Brain microvascular endothelial cell (primary cell): ENCODE data around the gene ARHGAP22.

ENCODE experiments used
- DNase-seq: peaks from one replicate; pipeline ENCODE4 v3.0.0-alpha.2; 2020
- H3K27ac ChIP-seq: fragments of 250-450 bp; sonication (Bioruptor Pico); 2 replicates; pipeline ENCODE4 v1.5.1; 2020; ENCODE audit warnings: mild to moderate bottlenecking, moderate library complexity
- H3K27me3 ChIP-seq: fragments of 250-450 bp; sonication (Bioruptor Pico); replicated peaks from 2 replicates; pipeline ENCODE4 v1.5.1; 2020; ENCODE audit warnings: mild to moderate bottlenecking
- H3K36me3 ChIP-seq: fragments of 250-450 bp; sonication (Bioruptor Pico); replicated peaks from 2 replicates; pipeline ENCODE4 v1.5.1; 2020; ENCODE audit warnings: mild to moderate bottlenecking
- H3K4me3 ChIP-seq: 2 replicates; pipeline ENCODE4 v1.5.1; 2011; ENCODE audit warnings: low read depth, mild to moderate bottlenecking, control low read depth, low read length, moderate library complexity
- in situ Hi-C: cut with HindIII; loops from 2 replicates; pipeline ENCODE4 v1.10.0; 2017; ENCODE audit warnings: low sequenced_read_pairs, low pct_ligation_motif_present
- TF ChIP-seq, protein P1 (sequence below): IDR thresholded peaks from 2 replicates; pipeline ENCODE4 v1.5.1; 2011; ENCODE audit warnings: low read depth, mild to moderate bottlenecking, moderate library complexity, low read length, control low read depth, inconsistent platforms; ENCODE audit errors: missing control alignments

Gene ARHGAP22

DNA sequence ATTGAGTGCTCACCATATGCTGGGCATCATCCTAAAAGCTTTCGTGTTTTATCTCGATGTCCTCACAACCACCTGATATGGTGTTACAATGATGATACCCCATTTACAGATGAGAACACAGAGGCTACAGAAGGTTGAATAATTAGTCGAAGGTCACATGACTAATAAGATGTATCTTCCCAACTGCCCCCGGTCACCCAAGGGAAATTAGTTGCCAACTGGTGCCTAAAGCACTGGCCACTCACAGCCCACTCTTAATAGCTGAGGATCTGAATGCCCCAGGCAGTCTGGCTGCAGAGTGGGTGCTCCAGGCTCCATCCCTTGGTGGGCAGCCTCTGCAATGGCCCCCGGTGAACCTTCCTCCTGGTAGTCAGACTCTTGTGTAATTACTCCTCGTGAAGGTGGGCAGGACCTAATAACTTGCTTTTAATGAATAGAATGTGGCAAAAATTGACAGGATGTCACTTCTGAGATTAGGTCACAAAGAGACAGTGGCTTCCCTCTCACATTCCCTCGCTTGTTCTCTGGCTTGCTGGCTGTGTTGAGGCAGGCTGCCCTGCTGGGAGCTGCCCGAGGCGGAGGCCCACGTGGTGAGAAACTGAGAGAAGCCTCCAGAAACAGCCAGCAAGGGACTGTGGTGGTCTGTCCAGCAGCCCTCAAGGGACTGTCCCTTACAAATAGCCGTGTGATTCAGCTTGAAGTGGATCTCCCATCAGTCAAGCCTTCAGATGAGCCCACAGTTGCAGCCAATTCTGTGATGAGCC is 109.4 kb downstream of the ARHGAP22 start:
- TF ChIP-seq, protein P1, sequence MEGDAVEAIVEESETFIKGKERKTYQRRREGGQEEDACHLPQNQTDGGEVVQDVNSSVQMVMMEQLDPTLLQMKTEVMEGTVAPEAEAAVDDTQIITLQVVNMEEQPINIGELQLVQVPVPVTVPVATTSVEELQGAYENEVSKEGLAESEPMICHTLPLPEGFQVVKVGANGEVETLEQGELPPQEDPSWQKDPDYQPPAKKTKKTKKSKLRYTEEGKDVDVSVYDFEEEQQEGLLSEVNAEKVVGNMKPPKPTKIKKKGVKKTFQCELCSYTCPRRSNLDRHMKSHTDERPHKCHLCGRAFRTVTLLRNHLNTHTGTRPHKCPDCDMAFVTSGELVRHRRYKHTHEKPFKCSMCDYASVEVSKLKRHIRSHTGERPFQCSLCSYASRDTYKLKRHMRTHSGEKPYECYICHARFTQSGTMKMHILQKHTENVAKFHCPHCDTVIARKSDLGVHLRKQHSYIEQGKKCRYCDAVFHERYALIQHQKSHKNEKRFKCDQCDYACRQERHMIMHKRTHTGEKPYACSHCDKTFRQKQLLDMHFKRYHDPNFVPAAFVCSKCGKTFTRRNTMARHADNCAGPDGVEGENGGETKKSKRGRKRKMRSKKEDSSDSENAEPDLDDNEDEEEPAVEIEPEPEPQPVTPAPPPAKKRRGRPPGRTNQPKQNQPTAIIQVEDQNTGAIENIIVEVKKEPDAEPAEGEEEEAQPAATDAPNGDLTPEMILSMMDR, result no peak
- H3K36me3 ChIP-seq, result no peaks in the 10 kb centered on the region
- no peak overlapping the region for H3K4me3 ChIP-seq
- H3K27ac ChIP-seq, result no peak overlapping the region
- no peaks in the 10 kb centered on the region for H3K27me3 ChIP-seq
- DNase-seq, result no peak
- in situ Hi-C loops, result no loop called here

DNA sequence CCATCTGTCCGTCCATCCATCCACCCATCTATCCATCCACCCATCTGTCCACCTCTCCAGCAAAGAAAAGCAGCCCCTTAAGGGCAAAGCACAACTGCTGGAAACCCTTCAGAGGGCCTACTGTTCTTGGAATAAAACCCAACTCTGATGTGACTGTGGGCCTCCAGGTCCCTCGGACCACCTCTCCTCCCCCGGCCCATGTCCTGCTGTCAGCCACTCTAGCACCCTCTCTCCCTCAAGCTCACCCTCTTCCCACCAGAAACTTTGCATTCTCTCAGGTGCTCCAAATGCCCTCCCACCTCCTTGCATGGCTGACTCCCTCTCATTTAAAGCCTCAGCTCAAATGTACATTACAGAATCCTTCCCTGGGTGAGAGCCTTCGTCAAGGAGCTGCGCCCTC is 110.3 kb downstream of the ARHGAP22 start:
- no peaks in the 10 kb centered on the region for H3K36me3 ChIP-seq
- DNase-seq, result no peak
- no peak overlapping the region for H3K4me3 ChIP-seq
- in situ Hi-C loops, result no loop called here
- H3K27me3 ChIP-seq, result no peaks in the 10 kb centered on the region
- H3K27ac ChIP-seq, result no peak overlapping the region
- TF ChIP-seq, protein P1, result no peak

DNA sequence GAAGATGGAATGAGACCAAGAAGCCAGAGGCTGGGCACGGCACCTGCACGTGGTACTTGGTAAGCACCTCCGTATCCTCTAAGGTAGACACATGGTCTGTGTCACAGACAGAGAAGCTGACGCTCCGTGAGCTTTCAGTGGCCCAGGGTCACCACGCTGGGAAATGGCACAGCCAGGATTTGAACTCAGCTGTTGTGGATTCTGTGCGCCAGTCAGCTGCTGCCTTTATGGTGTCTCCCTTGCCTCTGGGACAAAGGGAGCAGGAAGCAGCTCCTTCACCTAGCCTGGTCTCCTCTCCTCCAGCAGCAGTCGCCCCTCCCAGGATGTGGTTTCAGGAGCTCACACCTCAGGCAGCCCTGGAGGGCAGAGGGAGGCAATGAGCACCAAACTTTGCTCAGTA is 110.8 kb downstream of the ARHGAP22 start:
- DNase-seq, result no peak
- TF ChIP-seq, protein P1, result no peak
- no peaks in the 10 kb centered on the region for H3K36me3 ChIP-seq
- no peaks in the 10 kb centered on the region for H3K27me3 ChIP-seq
- no peak overlapping the region for H3K27ac ChIP-seq
- in situ Hi-C loops, result no loop called here
- H3K4me3 ChIP-seq, result no peak overlapping the region

DNA sequence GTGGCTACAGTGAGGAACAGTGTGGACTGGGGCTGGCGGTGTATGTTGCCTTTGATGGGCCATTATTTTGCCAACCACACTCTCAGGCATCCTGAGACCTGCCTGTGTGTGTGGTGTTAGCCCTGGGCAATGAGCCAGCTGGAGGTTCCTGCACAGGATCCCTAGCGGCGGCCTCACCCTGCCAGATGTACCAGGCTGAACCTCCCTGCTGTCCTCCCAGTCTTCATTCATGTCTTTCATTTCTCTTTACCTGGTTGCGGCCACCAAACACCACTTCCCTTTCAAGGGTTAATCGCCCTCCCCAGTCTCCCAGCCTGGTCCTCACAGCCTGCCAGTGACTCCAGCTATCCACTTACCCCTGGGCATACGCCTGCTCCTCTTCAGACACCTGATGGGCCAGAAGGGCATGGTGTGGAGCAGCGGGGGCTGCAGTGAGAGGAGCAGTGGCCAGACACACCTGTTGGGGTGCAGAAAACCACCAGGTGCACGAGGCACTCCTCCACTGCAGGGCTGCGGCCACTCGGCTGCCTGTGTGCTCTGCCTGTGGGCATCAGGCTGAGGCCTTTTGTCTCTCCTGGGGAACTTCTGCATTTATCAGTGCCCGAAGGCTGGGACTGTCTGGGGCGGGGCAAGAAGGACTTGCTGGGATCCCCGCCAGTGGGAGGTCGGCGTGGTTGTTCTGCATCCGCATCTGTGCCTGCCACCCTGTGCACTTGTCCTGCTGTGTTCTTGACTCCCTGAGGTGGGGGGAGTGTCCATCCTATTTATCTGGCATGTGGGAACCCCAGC is 111.6 kb downstream of the ARHGAP22 start:
- Histone ChIP-seq H3K27ac (no peak overlapping the region), H3K4me3 (no peak overlapping the region), H3K27me3 (no peaks in the 10 kb centered on the region), H3K36me3 (no peaks in the 10 kb centered on the region)
- in situ Hi-C loops, result no loop called here
- TF ChIP-seq, protein P1, result no peak
- no peak for DNase-seq

DNA sequence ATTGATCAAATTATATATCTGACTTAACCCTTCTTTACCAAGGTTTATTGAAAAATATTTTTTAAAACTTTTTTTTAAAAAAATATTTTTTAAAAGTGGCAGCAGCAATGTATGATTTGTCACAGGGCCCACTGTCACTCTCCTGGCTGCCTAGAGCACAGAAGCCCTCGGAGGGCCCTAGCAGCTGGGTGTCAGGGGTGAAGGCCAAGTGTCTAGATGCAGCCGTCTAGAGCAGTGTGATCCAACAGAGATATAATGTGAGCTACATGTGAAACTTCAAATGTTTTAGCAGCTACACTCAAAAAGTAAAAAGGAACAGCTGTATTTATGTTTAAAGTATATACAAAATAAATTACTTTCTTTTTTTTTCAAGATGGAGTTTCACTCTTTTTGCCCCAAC is 112.7 kb downstream of the ARHGAP22 start:
- no peak for DNase-seq
- in situ Hi-C loops, result no loop called here
- H3K36me3 ChIP-seq, result no peaks in the 10 kb centered on the region
- TF ChIP-seq, protein P1, result no peak
- no peaks in the 10 kb centered on the region for H3K27me3 ChIP-seq
- H3K27ac ChIP-seq, result no peak overlapping the region
- no peak overlapping the region for H3K4me3 ChIP-seq
